Lower leg skin (tissue), 3 donors: ENCODE results near the gene SERPINB7.

Source experiments
- CTCF ChIP-seq, 3 donors: fragments of 450-650 bp; IDR thresholded peaks; one replicate each; pipeline ENCODE4 v1.5.1; 2016; ENCODE audit warnings: antibody characterized with exemption in 3 of 3, mild to moderate bottlenecking in 3 of 3, moderate library complexity in 2 of 3
- POLR2A ChIP-seq, 2 donors: fragments of 450-650 bp; IDR thresholded peaks; one replicate each; pipeline ENCODE4 v1.6.1; 2016 to 2017; ENCODE audit warnings: antibody characterized with exemption in 2 of 2, mild to moderate bottlenecking in 1 of 2, moderate library complexity in 1 of 2

GRCh38 chr18:63725682-63726480, 49.3 kb upstream of the SERPINB7 start:
- TF ChIP-seq CTCF (IDR thresholded peaks at IDR 0.05) (no peak), POLR2A (IDR thresholded peaks at IDR 0.05) (no peak)
